Measurements from ENCODE around the gene USF3.

DNA sequence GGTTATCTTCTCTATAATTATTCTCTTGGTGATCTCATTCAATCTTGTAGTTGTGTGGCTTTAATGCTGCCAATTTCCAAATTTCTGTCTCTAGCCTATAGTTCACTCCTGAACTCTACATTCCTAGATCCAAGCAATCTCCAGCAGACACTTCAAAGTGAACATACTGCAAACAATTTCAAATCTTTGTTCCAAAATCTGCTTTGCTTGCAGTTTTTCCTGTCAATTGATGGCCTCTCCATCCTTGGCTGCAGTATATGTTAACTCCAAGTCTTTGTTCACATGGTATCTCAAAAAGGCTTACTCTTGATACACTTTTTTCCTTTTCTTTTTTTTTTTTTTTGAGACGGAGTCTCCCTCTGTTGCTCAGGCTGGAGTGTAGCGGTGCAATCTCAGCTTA, 32.2 kb upstream of the USF3 start:
- TF ChIP-seq CTCF (conservative IDR thresholded peaks at IDR 0.05; ENCODE audit: low read depth in 2 of 2): no peak
- no peak for TF ChIP-seq STAT1 (IDR thresholded peaks at IDR 0.05; ENCODE audit: unreplicated experiment)
